ENCODE measurements around the gene LRRC4C.

Gene LRRC4C

DNA sequence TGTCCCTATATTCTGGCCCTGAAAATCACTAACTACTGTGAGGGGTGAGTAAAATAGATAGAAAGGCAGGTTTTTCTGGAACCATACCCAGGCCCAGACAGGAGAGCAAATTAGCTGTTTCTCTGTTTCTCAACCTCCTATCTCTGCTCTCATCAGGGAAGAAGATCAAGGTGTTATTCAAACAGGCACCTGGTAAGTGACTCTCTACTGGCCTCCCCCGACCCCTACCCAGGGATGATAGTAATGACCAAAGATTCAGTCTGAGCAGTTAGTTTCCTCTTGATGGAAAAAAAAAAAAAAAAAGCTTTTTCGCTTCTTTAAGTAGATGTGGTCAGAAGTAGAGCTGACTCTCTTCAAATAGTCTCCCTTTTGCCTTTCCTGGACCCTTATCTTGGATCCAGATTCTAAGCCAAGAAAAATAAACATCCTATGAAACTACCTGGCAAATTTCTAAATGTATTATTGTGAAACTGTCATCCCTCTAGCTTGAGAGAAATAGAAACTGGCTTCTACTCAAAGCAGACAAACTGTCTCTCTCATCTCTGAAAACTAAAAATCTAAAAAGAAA is 9.9 kb downstream of the LRRC4C start:
- Histone ChIP-seq H3K4me1 (ENCODE audit: insufficient read depth, poor library complexity, severe bottlenecking) (no peaks in the 10 kb centered on the region), H3K27me3 (ENCODE audit: insufficient read depth, poor library complexity, severe bottlenecking) (no peaks in the 10 kb centered on the region), H3K9me3 (ENCODE audit: severe bottlenecking) (no peaks in the 10 kb centered on the region), H3K36me3 (ENCODE audit: low read depth) (no peaks in the 10 kb centered on the region), H3K27ac (ENCODE audit: poor library complexity, severe bottlenecking) (no peak overlapping the region), H3K4me3 (ENCODE audit: severe bottlenecking) (no peak overlapping the region)
- DNase-seq (ENCODE audit: low spot score) (no peak), ATAC-seq (ENCODE audit: low read depth) (no peak)
- TF ChIP-seq, protein P1, sequence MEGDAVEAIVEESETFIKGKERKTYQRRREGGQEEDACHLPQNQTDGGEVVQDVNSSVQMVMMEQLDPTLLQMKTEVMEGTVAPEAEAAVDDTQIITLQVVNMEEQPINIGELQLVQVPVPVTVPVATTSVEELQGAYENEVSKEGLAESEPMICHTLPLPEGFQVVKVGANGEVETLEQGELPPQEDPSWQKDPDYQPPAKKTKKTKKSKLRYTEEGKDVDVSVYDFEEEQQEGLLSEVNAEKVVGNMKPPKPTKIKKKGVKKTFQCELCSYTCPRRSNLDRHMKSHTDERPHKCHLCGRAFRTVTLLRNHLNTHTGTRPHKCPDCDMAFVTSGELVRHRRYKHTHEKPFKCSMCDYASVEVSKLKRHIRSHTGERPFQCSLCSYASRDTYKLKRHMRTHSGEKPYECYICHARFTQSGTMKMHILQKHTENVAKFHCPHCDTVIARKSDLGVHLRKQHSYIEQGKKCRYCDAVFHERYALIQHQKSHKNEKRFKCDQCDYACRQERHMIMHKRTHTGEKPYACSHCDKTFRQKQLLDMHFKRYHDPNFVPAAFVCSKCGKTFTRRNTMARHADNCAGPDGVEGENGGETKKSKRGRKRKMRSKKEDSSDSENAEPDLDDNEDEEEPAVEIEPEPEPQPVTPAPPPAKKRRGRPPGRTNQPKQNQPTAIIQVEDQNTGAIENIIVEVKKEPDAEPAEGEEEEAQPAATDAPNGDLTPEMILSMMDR (IDR thresholded peaks at IDR 0.05; ENCODE audit: poor library complexity, severe bottlenecking), result no peak

DNA sequence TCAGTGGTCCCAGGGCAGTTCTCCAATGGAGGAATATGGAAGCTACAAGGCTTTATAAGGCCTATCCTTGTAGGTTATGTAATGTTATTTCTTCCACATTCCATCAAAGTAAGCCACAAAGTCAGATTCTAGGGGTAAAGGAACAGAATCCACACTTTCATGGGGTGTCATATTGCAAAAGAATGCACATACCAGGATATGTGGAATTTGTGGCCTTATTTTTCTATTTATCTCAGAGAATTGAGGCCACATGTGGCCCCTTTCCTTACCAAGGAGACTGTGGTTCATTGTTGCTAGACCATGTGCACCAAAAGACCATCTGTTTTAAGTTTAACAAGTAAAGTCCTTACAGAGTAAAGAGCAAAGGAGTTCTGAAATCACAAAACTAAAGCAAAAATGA is 12.9 kb downstream of the LRRC4C start:
- H3K27me3 ChIP-seq (ENCODE audit: insufficient read depth, poor library complexity, severe bottlenecking), result no peaks in the 10 kb centered on the region
- no peak overlapping the region for H3K4me3 ChIP-seq (ENCODE audit: severe bottlenecking)
- H3K4me1 ChIP-seq (ENCODE audit: insufficient read depth, poor library complexity, severe bottlenecking), result no peaks in the 10 kb centered on the region
- no peak for ATAC-seq (ENCODE audit: low read depth)
- no peak for DNase-seq (ENCODE audit: low spot score)
- no peaks in the 10 kb centered on the region for H3K36me3 ChIP-seq (ENCODE audit: low read depth)
- no peaks in the 10 kb centered on the region for H3K9me3 ChIP-seq (ENCODE audit: severe bottlenecking)
- TF ChIP-seq, protein P1 (IDR thresholded peaks at IDR 0.05; ENCODE audit: poor library complexity, severe bottlenecking), result no peak
- H3K27ac ChIP-seq (ENCODE audit: poor library complexity, severe bottlenecking), result no peak overlapping the region

DNA sequence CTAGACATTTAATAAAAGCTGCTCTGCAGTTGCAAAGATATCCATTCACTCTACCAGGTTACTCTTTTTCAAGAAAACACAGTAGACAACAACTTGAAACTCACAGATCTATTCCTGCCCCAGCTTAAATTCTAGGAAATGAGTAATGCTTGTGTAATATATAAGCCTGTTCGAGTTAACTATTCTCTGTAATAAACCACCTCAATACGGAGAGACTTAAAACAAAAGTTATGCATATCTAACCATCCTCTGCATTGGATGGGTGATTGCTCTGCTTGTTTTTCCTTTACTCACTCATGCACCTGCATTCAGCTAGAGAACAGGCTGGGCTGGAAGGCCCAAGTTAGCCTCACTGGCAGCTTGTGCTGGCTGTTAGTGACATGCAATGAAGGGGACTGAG is 13.3 kb downstream of the LRRC4C start:
- no peak for DNase-seq (ENCODE audit: low spot score)
- Histone ChIP-seq H3K27me3 (ENCODE audit: insufficient read depth, poor library complexity, severe bottlenecking) (no peaks in the 10 kb centered on the region), H3K4me1 (ENCODE audit: insufficient read depth, poor library complexity, severe bottlenecking) (no peaks in the 10 kb centered on the region), H3K27ac (ENCODE audit: poor library complexity, severe bottlenecking) (no peak overlapping the region), H3K9me3 (ENCODE audit: severe bottlenecking) (no peaks in the 10 kb centered on the region), H3K4me3 (ENCODE audit: severe bottlenecking) (no peak overlapping the region), H3K36me3 (ENCODE audit: low read depth) (no peaks in the 10 kb centered on the region)
- TF ChIP-seq, protein P1 (IDR thresholded peaks at IDR 0.05; ENCODE audit: poor library complexity, severe bottlenecking), result no peak
- ATAC-seq (ENCODE audit: low read depth), result no peak

DNA sequence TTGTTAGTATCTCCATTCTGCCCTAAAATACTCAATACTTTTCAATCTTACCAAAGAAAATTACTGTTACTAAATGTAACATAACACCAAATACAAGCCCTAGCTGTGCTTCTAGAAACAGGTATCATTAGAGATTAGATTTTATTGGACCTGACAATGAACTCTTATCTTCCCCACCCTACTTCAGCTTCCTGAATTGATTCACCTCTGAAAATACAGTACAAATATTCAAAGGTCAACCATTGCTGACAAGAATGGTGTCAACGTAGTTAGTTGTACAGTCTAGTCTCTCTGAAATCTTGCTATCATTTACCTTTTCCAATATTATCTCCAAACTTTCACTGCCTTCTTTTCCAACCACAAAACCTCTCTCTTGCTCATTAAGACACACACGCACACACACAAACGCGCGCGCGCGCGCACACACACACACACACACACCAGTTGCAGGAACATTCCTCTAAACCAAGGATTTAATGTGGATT is 22.4 kb downstream of the LRRC4C start:
- Histone ChIP-seq H3K27ac (ENCODE audit: poor library complexity, severe bottlenecking) (no peak overlapping the region), H3K4me1 (ENCODE audit: insufficient read depth, poor library complexity, severe bottlenecking) (no peaks in the 10 kb centered on the region), H3K27me3 (ENCODE audit: insufficient read depth, poor library complexity, severe bottlenecking) (no peaks in the 10 kb centered on the region), H3K9me3 (ENCODE audit: severe bottlenecking) (no peaks in the 10 kb centered on the region), H3K36me3 (ENCODE audit: low read depth) (no peaks in the 10 kb centered on the region), H3K4me3 (ENCODE audit: severe bottlenecking) (no peak overlapping the region)
- DNase-seq (ENCODE audit: low spot score) (no peak), ATAC-seq (ENCODE audit: low read depth) (no peak)
- TF ChIP-seq, protein P1 (IDR thresholded peaks at IDR 0.05; ENCODE audit: poor library complexity, severe bottlenecking), result no peak

DNA sequence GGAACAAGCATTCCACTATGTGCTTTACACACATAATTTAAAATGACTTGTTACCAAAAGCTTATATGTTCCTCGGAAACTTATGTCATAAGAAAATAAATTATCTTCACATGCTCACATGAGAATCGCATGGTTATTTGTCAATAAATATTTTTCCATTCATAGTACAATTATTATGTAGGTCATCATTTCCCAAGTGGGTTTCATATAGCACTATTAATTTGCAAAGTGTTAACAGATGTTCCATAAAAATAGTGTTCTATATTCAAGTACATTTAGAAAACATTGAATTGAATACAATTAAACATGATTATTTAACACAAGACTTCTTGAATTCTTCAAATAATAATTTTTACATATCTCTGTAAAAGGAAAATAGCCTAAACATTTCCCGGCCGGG is 23.9 kb downstream of the LRRC4C start:
- Histone ChIP-seq H3K36me3 (ENCODE audit: low read depth) (no peaks in the 10 kb centered on the region), H3K27me3 (ENCODE audit: insufficient read depth, poor library complexity, severe bottlenecking) (no peaks in the 10 kb centered on the region), H3K27ac (ENCODE audit: poor library complexity, severe bottlenecking) (no peak overlapping the region), H3K9me3 (ENCODE audit: severe bottlenecking) (no peaks in the 10 kb centered on the region), H3K4me3 (ENCODE audit: severe bottlenecking) (no peak overlapping the region), H3K4me1 (ENCODE audit: insufficient read depth, poor library complexity, severe bottlenecking) (no peaks in the 10 kb centered on the region)
- no peak for DNase-seq (ENCODE audit: low spot score)
- no peak for ATAC-seq (ENCODE audit: low read depth)
- TF ChIP-seq, protein P1 (IDR thresholded peaks at IDR 0.05; ENCODE audit: poor library complexity, severe bottlenecking), result no peak
